Small intestine (tissue), 7 donors: ENCODE results near the gene KPNA2. TPM values are rescaled to one million over a fixed set of nuclear protein-coding genes. Genes with fewer than 3 reads are reported as not detected.
"Not testable (repeated sequence)": the region's sequence is repeated elsewhere in the genome, so short reads cannot be mapped to it uniquely, and the experiment has no call there.

Experiments used
- DNase-seq, 2 donors: peaks; one replicate each; pipeline versions ENCODE4 v3.0.0 to v3.0.0-alpha.2; 2013
- FAIRE-seq: peaks from 2 replicates; lab custom pipeline; 2012; peaks lifted over from hg19 to GRCh38; lab: Jason Lieb, UNC
- H3K27ac ChIP-seq, 3 donors: one replicate each; pipeline ENCODE4 v1.5.1; 2013; ENCODE audit warnings: low read length in 2 of 3, mild to moderate bottlenecking in 2 of 3, control low read depth in 1 of 3, inconsistent platforms in 1 of 3, low read depth in 1 of 3, moderate library complexity in 1 of 3
- H3K27me3 ChIP-seq, 3 donors: one replicate each; pipeline ENCODE4 v1.6.1; 2013; ENCODE audit warnings: low read length in 3 of 3, inconsistent platforms in 1 of 3; ENCODE audit not compliant: control insufficient read depth in 3 of 3, insufficient read depth in 3 of 3
- H3K36me3 ChIP-seq, 3 donors: one replicate each; pipeline ENCODE4 v1.6.1; 2013; ENCODE audit warnings: low read length in 3 of 3, inconsistent platforms in 1 of 3, low read depth in 1 of 3, mild to moderate bottlenecking in 1 of 3, moderate library complexity in 1 of 3; ENCODE audit not compliant: control insufficient read depth in 3 of 3, insufficient read depth in 2 of 3
- H3K4me1 ChIP-seq, 3 donors: one replicate each; pipeline ENCODE4 v1.6.1; 2013; ENCODE audit warnings: low read length in 2 of 3, inconsistent platforms in 1 of 3, low read depth in 1 of 3, mild to moderate bottlenecking in 1 of 3, moderate library complexity in 1 of 3; ENCODE audit not compliant: control insufficient read depth in 3 of 3, insufficient read depth in 2 of 3
- H3K4me3 ChIP-seq, 3 donors: one replicate each; pipeline ENCODE4 v1.5.1; 2013; ENCODE audit warnings: low read length in 3 of 3, control low read depth in 1 of 3, inconsistent platforms in 1 of 3, low read depth in 1 of 3, mild to moderate bottlenecking in 1 of 3, moderate library complexity in 1 of 3
- H3K9me3 ChIP-seq, 2 donors: one replicate each; pipeline ENCODE4 v1.6.1; 2013; ENCODE audit warnings: low read depth in 1 of 2, low read length in 1 of 2; ENCODE audit not compliant: control insufficient read depth in 2 of 2, insufficient read depth in 1 of 2
- WGBS, 3 donors: extraction: QIAGEN DNeasy Blood & Tissue Kit; methylation state at CpG; one replicate each; pipeline ENCODE4 v1.1.7; 2013; 5-methylcytosine and 5-hydroxymethylcytosine counted together
- polyA plus RNA-seq, 4 donors: library from polyadenylated mRNA; stranded (reverse) in 3 of 4; unstranded in 1 of 4; fragments of 200-250 nt in 3 of 4; fragments of 120-200 nt in 1 of 4; gene quantifications; one replicate each; pipeline versions ENCODE4 v1.2.1 to v1.2.3, GENCODE V29; 2013
- donor health status: healthy with polysubstance abuse.
- donor health status: control.
- donor health status: control.
- donor health status: Bipolar disorder and iron deficiency.
- donor health status: healthy.

Gene KPNA2
- polyA plus RNA-seq, 4 donors, result 11.3 to 63.0 (median 26.7) TPM

DNA sequence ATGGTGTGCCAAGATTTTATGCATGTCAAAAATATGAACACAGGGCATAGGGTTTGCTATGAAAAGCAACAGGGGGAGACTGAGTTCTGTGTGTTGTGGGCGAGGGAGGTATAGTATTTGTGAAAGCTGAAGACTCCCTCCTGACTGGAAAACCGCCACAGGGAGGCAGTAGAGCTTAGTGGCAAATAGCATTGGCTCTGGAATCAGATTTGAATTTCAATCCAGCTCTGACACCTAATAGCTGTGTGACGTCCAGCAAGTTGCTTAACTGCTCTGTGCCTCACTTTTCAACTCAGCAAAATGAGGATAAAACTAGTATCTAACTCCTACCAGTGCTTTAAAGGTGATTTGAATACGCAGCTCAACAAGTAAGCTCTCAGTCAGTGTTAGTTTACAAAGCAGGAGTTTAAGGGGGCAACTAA, 22.0 kb downstream of the KPNA2 start:
- no peaks in the 10 kb centered on the region for H3K9me3 ChIP-seq
- H3K36me3 ChIP-seq, result no peaks in the 10 kb centered on the region
- no peak for FAIRE-seq
- H3K27me3 ChIP-seq, result no peaks in the 10 kb centered on the region
- H3K4me1 ChIP-seq, result no peaks in the 10 kb centered on the region
- peak in 1 of 2 donors; percentile 46 for DNase-seq
- H3K4me3 ChIP-seq, result no peak overlapping the region
- H3K27ac ChIP-seq, result no peak overlapping the region
- WGBS, 3 donors, result 31 to 44% (median 41%) methylated on average over 4 of the region's 4 CpGs

DNA sequence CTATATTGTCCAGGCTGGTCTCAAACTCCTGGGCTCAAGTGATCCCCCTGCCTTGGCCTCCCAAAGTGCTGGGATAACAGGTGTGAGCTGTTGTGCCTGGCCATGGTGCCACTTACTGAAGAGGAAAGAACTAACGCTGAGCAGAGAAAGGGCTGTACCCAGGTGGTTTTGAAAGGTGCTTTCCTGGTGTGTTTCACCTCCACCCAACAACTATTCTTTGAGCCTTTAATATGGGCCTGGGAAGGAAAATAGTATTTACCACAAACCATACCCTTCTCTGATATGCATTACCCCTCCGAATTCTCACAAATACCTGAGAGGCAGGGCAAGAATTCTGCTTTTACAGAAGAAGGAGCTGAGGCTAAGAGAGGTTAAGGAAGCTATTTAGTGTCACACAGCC, 24.8 kb downstream of the KPNA2 start:
- Histone ChIP-seq H3K36me3 (no peaks in the 10 kb centered on the region), H3K9me3 (no peaks in the 10 kb centered on the region), H3K27me3 (no peaks in the 10 kb centered on the region), H3K4me1 (no peaks in the 10 kb centered on the region), H3K27ac (no peak overlapping the region), H3K4me3 (no peak overlapping the region)
- DNase-seq (no peak), FAIRE-seq (no peak)
- 71 to 76% (median 73%) methylated on average over 2 of the region's 2 CpGs for WGBS, 3 donors

DNA sequence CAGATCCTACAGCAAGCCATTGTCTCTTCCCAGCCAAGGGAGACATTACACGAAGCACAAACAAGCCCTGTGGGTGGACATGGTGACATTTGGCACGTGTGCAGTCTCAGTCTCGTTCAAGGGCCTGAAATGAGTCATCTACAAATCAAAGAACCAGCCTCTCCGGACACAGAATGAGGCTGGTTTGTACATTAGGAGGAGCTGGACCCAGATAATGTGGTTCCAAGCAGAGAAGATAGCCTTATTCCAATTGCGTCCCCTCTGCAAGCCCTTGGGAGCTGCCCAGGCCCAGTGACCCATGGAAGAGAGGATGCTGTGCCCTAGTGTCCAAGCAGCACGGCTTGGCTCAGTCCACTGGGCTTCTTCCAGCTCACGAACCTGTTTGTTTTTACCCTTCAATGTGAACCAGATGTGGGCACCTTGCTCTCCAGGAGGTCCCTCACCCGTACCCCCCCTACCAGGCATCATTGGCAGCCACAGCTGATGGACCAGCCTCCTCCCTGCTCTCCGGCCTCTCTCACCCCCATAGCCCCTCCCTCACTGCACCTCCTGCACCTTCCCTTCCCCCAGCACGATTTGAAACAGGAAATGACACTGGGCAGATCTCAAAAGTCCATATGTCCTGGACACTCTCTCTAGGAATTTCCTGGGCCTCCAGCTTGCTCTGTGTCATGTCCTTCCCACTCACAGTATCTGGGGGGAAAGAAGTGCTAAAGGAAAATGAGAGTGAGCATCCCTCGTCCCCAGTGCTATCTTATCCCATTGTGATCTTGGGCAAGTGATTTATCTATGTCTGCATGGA, 26.2 kb downstream of the KPNA2 start:
- H3K9me3 ChIP-seq, result no peaks in the 10 kb centered on the region
- no peaks in the 10 kb centered on the region for H3K27me3 ChIP-seq
- H3K4me3 ChIP-seq, result no peak overlapping the region
- WGBS, 3 donors, result 50 to 55% (median 50%) methylated on average over 9 to 11 of the region's 11 CpGs
- H3K4me1 ChIP-seq, result no peaks in the 10 kb centered on the region
- no peak for DNase-seq
- no peak for FAIRE-seq
- no peaks in the 10 kb centered on the region for H3K36me3 ChIP-seq
- H3K27ac ChIP-seq, result no peak overlapping the region

DNA sequence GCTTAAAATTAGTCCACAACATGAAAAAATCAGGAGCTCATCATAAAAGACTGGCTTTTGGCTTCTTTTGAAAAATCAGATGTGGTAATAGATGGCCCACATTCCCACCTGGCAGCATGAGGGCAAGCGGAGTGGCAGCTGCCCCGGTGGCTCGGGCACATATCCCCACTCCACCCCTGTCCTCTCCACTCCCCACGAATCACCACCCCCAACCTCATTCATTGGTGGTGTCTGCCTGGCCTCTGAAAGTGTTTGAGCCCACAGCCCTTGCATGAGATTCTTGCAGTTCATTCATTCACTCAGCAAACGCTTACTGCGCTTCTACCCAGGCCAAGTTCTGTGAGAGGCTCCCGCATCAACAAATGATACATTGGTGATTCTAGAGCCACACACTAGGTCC, 29.8 kb downstream of the KPNA2 start:
- H3K36me3 ChIP-seq, H3K4me3 ChIP-seq, H3K4me1 ChIP-seq, H3K9me3 ChIP-seq, DNase-seq, H3K27ac ChIP-seq, H3K27me3 ChIP-seq, FAIRE-seq: not testable (repeated sequence)
- WGBS, 3 donors, result 89 to 91% (median 90%) methylated on average over 7 of the region's 7 CpGs

DNA sequence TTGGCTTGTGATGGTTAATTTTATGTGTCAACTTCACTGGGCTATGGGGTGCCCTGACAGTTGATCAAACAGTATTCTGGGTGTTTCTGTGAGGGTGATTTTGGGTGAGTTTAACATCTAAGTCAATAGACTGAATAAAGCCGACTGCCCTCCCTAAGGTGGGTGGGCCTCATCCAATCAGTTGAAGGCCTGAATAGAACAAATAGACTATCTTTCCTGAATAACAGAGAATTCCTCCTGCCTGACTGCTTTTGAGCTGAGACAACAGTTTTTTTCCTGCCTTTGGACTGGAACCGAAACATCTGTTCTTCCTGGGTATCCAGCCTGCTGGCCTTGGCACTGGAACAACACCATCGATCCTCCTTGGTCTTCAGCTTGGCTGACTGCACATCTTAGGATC, 33.0 kb downstream of the KPNA2 start:
- not testable (repeated sequence) for H3K9me3 ChIP-seq, DNase-seq, H3K4me1 ChIP-seq, H3K4me3 ChIP-seq, FAIRE-seq, H3K27ac ChIP-seq, H3K36me3 ChIP-seq, H3K27me3 ChIP-seq
- 89 to 99% (median 90%) methylated on average over 3 of the region's 3 CpGs for whole genome bisulfite sequencing, 3 donors

DNA sequence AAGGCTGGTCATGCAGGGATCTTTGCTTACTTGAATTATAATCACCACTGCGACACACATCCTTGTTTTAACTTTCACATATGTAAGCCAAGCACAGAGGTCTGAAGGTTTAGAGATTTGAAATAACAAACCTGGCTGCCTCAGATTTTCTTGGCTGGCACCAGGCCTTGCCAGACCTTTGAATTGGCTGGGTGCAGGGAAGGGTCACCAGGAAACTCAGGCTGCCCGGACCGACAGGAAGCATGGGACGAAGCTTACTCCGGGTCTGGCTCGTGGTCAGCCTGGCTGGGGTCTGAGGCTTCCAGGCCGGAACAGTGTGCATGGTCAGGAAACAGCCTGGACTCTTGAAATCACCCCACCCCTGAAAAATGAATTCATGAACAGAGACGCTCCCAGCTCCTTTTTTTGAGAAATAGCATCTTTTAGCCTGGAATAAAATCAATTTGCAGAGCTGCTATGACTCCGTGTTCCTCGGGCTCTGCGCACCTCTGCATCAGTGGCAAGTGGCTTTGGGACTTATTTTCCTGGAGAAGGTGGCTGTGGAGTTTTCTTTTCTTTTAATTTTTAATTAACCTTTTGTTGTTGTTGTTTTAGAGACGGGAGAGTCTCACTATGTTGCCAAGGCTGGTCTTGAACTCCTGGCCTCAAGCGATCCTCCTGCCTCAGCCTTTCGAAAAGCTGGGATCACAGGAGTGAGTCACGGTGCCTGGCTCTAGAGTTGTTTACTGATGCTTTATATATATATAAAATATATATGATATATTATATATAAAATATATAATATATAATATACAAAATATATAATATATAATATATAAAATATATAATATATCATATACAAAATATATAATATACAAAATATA, 35.3 kb downstream of the KPNA2 start:
- H3K4me1 ChIP-seq, result not testable (repeated sequence)

DNA sequence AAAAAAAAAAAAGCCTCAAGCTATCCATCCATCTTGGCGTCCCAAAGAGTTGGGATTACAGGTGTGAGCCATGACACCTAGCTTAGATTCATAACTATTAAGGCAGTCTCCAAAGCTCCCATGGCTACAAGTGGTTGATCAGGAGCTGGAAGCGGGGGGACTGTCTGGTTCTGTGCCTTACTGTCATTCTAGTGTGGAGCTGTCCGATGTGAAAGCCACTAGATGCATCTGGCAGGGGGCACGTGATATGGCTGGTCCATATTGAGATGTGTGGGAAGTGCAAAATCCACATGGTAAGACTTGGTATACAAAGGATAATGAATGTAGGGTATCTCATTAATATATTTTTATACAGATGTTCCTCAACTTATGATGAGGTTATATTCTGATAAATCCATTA, 38.7 kb downstream of the KPNA2 start:
- no peak for FAIRE-seq
- H3K36me3 ChIP-seq, result no peaks in the 10 kb centered on the region
- H3K9me3 ChIP-seq, result no peaks in the 10 kb centered on the region
- no peak for DNase-seq
- H3K4me1 ChIP-seq, result no peaks in the 10 kb centered on the region
- WGBS, 3 donors, result 90 to 92% (median 91%) methylated on average over 4 of the region's 4 CpGs
- H3K27me3 ChIP-seq, result no peaks in the 10 kb centered on the region
- no peak overlapping the region for H3K4me3 ChIP-seq
- no peak overlapping the region for H3K27ac ChIP-seq

More for the DNA sequence above, 35.3 kb downstream of the KPNA2 start:
- not testable (repeated sequence) for FAIRE-seq, H3K4me3 ChIP-seq, H3K36me3 ChIP-seq, H3K27me3 ChIP-seq, H3K9me3 ChIP-seq, DNase-seq, H3K27ac ChIP-seq
- 66 to 88% (median 84%) methylated on average over 15 of the region's 15 CpGs for WGBS, 3 donors

DNA sequence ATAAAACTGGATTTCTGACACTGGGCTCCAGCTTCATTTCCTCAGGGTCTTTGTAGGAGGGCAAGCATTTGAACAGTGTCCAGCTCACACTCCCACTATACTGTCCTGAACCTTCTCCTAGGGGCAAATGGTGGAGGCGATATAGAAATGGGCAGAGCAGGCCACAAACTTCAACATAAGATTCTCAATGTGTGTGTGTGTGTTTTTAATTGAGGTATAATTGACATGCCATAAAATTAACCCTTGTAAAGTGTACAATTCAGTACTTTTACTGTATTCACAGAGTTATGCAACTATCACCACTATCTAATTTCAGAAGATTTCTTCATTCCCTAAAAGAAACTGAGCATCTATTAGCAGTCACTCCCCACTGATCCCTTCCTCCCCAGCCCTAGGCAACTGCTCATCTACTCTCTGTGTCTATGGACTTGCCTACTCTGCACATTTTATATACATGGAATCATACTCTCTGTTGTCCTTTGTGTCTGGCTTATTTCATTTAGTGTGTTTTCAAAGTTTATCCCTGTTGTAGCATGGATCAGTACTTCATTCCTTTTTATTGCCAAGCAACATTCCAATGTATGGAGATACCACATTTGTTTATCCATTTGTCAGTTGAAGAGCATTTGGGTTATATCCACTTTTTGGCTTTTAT, 40.5 kb downstream of the KPNA2 start:
- H3K27me3 ChIP-seq, H3K36me3 ChIP-seq, H3K27ac ChIP-seq, FAIRE-seq, H3K9me3 ChIP-seq, H3K4me3 ChIP-seq, H3K4me1 ChIP-seq, DNase-seq: not testable (repeated sequence)
- WGBS, 3 donors, result 59 to 78% (median 77%) methylated on average over 1 of the region's 1 CpG
